Endodermal cell (in vitro differentiated cells): ENCODE data around the gene DENND5B. TPM values are rescaled to one million over a fixed set of nuclear protein-coding genes. Genes with fewer than 3 reads are reported as not detected.

Experiments
- DNase-seq: peaks from one replicate; pipeline ENCODE4 v3.0.0-alpha.2; 2017
- H3K27ac ChIP-seq: 2 replicates; pipeline ENCODE4 v1.5.1; 2013; ENCODE audit warnings: mild to moderate bottlenecking, low read depth, low read length, moderate library complexity
- H3K27me3 ChIP-seq: 2 replicates; pipeline ENCODE4 v1.6.1; 2013; ENCODE audit warnings: mild to moderate bottlenecking, low read length, moderate library complexity; ENCODE audit not compliant: insufficient read depth, control insufficient read depth, poor library complexity, severe bottlenecking
- H3K36me3 ChIP-seq: 2 replicates; pipeline ENCODE4 v1.7.0; 2013; ENCODE audit warnings: mild to moderate bottlenecking, low read length, moderate library complexity; ENCODE audit not compliant: control insufficient read depth, insufficient read depth
- H3K4me1 ChIP-seq: one replicate; pipeline ENCODE4 v1.7.0; 2013; ENCODE audit warnings: low read length; ENCODE audit not compliant: control insufficient read depth, insufficient read depth
- H3K4me3 ChIP-seq: 2 replicates; pipeline ENCODE4 v1.5.1; 2013; ENCODE audit warnings: mild to moderate bottlenecking, low read length, moderate library complexity
- H3K9ac ChIP-seq: 2 replicates; pipeline ENCODE4 v1.6.1; 2013; ENCODE audit warnings: mild to moderate bottlenecking, low read length, moderate library complexity; ENCODE audit not compliant: poor library complexity, severe bottlenecking; ENCODE audit errors: extremely low read depth
- H3K9me3 ChIP-seq: 2 replicates; pipeline ENCODE4 v1.6.1; 2013; ENCODE audit warnings: mild to moderate bottlenecking, low read length, moderate library complexity; ENCODE audit not compliant: control insufficient read depth
- H3K27ac Mint-ChIP-seq: 2 replicates; pipeline ENCODE4 v1.8.0; 2020; ENCODE audit warnings: mixed read lengths
- H3K27me3 Mint-ChIP-seq: 2 replicates; pipeline ENCODE4 v1.8.0; 2021; ENCODE audit warnings: mild to moderate bottlenecking, mixed read lengths; ENCODE audit not compliant: insufficient read depth
- H3K36me3 Mint-ChIP-seq: 2 replicates; pipeline ENCODE4 v1.8.0; 2020; ENCODE audit warnings: low read depth, mixed read lengths
- H3K4me1 Mint-ChIP-seq: 2 replicates; pipeline ENCODE4 v1.8.0; 2020; ENCODE audit warnings: mixed read lengths
- H3K4me3 Mint-ChIP-seq: 2 replicates; pipeline ENCODE4 v1.8.0; 2020; ENCODE audit warnings: mild to moderate bottlenecking, moderate library complexity, mixed read lengths
- H3K9me3 Mint-ChIP-seq: 2 replicates; pipeline ENCODE4 v1.8.0; 2020; ENCODE audit warnings: mild to moderate bottlenecking, mixed read lengths
- WGBS, 2 experiments: methylation state at CpG; one replicate each; pipeline versions ENCODE4 v1.1.5 to v1.1.7; 2013; ENCODE audit warnings: missing lambda C conversion rate in 2 of 2, mixed read lengths in 1 of 2; ENCODE audit not compliant: insufficient coverage in 1 of 2, insufficient read length in 1 of 2; 5-methylcytosine and 5-hydroxymethylcytosine counted together
- total RNA-seq, 2 donors: library from RNA; stranded (reverse); fragmentation: NEBNext Ultra II Directional in 1 of 2; extraction: Animal tissue kit (Norgen Biotek cat#: 25700) in 1 of 2; gene quantifications; 2 replicates in 1 of 2; 3 replicates in 1 of 2; pipeline ENCODE4 v1.2.1, GENCODE V29; 2021
- TF ChIP-seq, protein P1 (sequence below): fragments of 200-600 bp; sonication (generic); conservative IDR thresholded peaks from 2 replicates; pipeline ENCODE4 v1.5.0; 2021; ENCODE audit warnings: antibody characterized with exemption, mild to moderate bottlenecking

DENND5B gene
- total RNA-seq, 2 donors from 2014 or later = 24.5 to 34.2 TPM

- no peak overlapping the region for H3K27ac Mint-ChIP-seq
- peaks cover 13% of the 10 kb centered on the region for H3K4me1 Mint-ChIP-seq
- H3K9me3 Mint-ChIP-seq = peaks cover 26% of the 10 kb centered on the region
- peaks cover 25% of the 10 kb centered on the region for H3K9me3 ChIP-seq
- H3K27ac ChIP-seq = no peak overlapping the region
- no peaks in the 10 kb centered on the region for H3K27me3 ChIP-seq
- no peaks in the 10 kb centered on the region for H3K36me3 ChIP-seq
- H3K9ac ChIP-seq = no peak overlapping the region
- H3K4me3 Mint-ChIP-seq = no peak overlapping the region
- H3K36me3 Mint-ChIP-seq = no peaks in the 10 kb centered on the region
- TF ChIP-seq, protein P1, sequence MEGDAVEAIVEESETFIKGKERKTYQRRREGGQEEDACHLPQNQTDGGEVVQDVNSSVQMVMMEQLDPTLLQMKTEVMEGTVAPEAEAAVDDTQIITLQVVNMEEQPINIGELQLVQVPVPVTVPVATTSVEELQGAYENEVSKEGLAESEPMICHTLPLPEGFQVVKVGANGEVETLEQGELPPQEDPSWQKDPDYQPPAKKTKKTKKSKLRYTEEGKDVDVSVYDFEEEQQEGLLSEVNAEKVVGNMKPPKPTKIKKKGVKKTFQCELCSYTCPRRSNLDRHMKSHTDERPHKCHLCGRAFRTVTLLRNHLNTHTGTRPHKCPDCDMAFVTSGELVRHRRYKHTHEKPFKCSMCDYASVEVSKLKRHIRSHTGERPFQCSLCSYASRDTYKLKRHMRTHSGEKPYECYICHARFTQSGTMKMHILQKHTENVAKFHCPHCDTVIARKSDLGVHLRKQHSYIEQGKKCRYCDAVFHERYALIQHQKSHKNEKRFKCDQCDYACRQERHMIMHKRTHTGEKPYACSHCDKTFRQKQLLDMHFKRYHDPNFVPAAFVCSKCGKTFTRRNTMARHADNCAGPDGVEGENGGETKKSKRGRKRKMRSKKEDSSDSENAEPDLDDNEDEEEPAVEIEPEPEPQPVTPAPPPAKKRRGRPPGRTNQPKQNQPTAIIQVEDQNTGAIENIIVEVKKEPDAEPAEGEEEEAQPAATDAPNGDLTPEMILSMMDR = no peak
- no peaks in the 10 kb centered on the region for H3K27me3 Mint-ChIP-seq
- 86 to 92% methylated on average over 1 to 2 of the region's 2 CpGs for WGBS, 2 experiments
- DNase-seq = no peak
- no peak overlapping the region for H3K4me3 ChIP-seq
- no peaks in the 10 kb centered on the region for H3K4me1 ChIP-seq
Observed at GRCh38 chr12:31605531-31605930, 14.6 kb upstream of the DENND5B start.

DNA sequence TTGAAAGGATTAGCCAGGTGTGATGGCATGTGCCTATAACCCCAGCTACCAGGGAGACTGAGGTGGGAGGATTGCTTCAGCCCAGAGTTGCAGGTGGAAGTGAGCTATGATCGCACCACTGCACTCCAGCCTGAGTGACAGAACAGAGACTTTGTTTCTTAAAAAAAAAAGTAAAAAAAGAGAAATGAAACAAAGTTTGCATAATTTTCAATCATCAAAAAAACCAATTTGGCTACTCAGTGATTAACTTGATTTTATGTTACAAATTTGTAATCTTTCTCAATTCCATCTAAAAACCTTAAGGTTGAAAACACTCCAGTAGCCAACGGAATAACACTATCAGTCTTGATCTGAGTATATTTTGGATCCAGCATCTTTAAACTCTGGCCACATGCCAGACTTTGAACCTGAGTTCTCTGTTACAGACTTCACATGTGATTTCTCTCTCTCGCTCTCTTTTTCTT is 12.6 kb upstream of the DENND5B start:
- H3K4me3 ChIP-seq = no peak overlapping the region

DNA sequence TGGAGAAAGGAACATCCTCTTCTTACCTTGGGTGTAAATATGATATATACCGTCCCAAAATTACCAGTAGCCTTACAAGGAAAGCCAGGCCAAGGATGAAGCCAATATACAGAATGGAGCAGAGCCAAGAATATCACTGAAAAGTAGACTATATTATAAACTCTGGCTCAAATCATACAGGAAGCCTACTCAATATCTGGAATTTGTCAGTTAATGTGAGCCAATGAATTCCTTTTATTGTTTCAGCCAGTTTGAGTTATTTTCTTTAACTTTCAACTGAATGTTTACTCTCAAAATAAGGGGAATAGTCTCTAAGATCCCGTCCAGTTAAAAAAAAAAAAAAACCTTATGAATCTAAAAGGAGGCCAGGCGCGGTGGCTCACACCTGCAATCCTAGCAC is 9.8 kb upstream of the DENND5B start:
- peaks cover 4% of the 10 kb centered on the region for H3K9me3 Mint-ChIP-seq
- no peak overlapping the region for H3K27ac Mint-ChIP-seq

More for the DNA sequence above, 12.6 kb upstream of the DENND5B start:
- Mint-ChIP-seq H3K9me3 (peaks cover 14% of the 10 kb centered on the region), H3K36me3 (no peaks in the 10 kb centered on the region), H3K4me3 (no peak overlapping the region), H3K4me1 (peaks cover 13% of the 10 kb centered on the region), H3K27ac (no peak overlapping the region), H3K27me3 (no peaks in the 10 kb centered on the region)
- Histone ChIP-seq H3K36me3 (no peaks in the 10 kb centered on the region), H3K9ac (no peak overlapping the region), H3K27ac (no peak overlapping the region), H3K27me3 (no peaks in the 10 kb centered on the region), H3K9me3 (peaks cover 13% of the 10 kb centered on the region), H3K4me1 (no peaks in the 10 kb centered on the region)
- TF ChIP-seq, protein P1 = no peak
- WGBS, 2 experiments = 91 to 99% methylated on average over 3 of the region's 3 CpGs
- no peak for DNase-seq

More for the DNA sequence above, 9.8 kb upstream of the DENND5B start:
- Mint-ChIP-seq H3K27me3 (no peaks in the 10 kb centered on the region), H3K4me3 (peak overlapping the region; percentile 60), H3K36me3 (no peaks in the 10 kb centered on the region), H3K4me1 (peaks cover 13% of the 10 kb centered on the region)
- H3K36me3 ChIP-seq = no peaks in the 10 kb centered on the region
- no peaks in the 10 kb centered on the region for H3K9me3 ChIP-seq
- H3K9ac ChIP-seq = no peak overlapping the region
- no peak overlapping the region for H3K27ac ChIP-seq
- H3K4me3 ChIP-seq = no peak overlapping the region
- DNase-seq = no peak
- TF ChIP-seq, protein P1 = no peak
- WGBS, 2 experiments = 94 to 97% methylated on average over 2 to 4 of the region's 4 CpGs
- no peaks in the 10 kb centered on the region for H3K4me1 ChIP-seq
- H3K27me3 ChIP-seq = no peaks in the 10 kb centered on the region
